CD8-positive, alpha-beta memory T cell (primary cell): ENCODE measurements around the gene MSLN. TPM values are rescaled to one million over a fixed set of nuclear protein-coding genes. Genes with fewer than 3 reads are reported as not detected.
"Not testable (repeated sequence)": the region's sequence is repeated elsewhere in the genome, so short reads cannot be mapped to it uniquely, and the experiment has no call there.

Experiments
- CTCF ChIA-PET: fragments of 350-600 bp; sonication (Branson Sonifier 250); formaldehyde crosslinking; loops from one replicate; lab custom pipeline; 2021; ENCODE audit warnings: antibody characterized with exemption; lab: Charles Lee
- POLR2A ChIA-PET: fragments of 350-600 bp; sonication (Branson Sonifier 250); formaldehyde crosslinking; loops from one replicate; lab custom pipeline; 2021; ENCODE audit warnings: antibody characterized with exemption; lab: Charles Lee
- DNase-seq, 5 donors: peaks; one replicate each; pipeline versions ENCODE4 v3.0.0 to v3.0.0-alpha.2; 2020 to 2022; ENCODE audit warnings: mixed read lengths in 1 of 5
- H3K27ac ChIP-seq: one replicate; pipeline ENCODE4 v1.7.0; 2013; ENCODE audit warnings: low read depth, mild to moderate bottlenecking, low read length, moderate library complexity
- H3K27me3 ChIP-seq: 2 replicates; pipeline ENCODE4 v1.7.0; 2013; ENCODE audit warnings: low read length, mild to moderate bottlenecking; ENCODE audit not compliant: insufficient read depth, poor library complexity, severe bottlenecking
- H3K36me3 ChIP-seq: 2 replicates; pipeline ENCODE4 v1.7.0; 2013; ENCODE audit warnings: mild to moderate bottlenecking, low read length, moderate library complexity; ENCODE audit not compliant: insufficient read depth
- H3K4me1 ChIP-seq: 2 replicates; pipeline ENCODE4 v1.7.0; 2013; ENCODE audit warnings: mild to moderate bottlenecking, low read length, moderate library complexity; ENCODE audit not compliant: insufficient read depth
- H3K4me3 ChIP-seq: 2 replicates; pipeline ENCODE4 v1.7.0; 2013; ENCODE audit warnings: mild to moderate bottlenecking, low read length
- H3K9me3 ChIP-seq: 2 replicates; pipeline ENCODE4 v1.7.0; 2013; ENCODE audit warnings: mild to moderate bottlenecking, low read length
- H3K27ac Mint-ChIP-seq, 8 donors: one replicate each; pipeline ENCODE4 v1.8.0; 2020 to 2021; ENCODE audit warnings: mixed read lengths in 8 of 8, mild to moderate bottlenecking in 6 of 8, inconsistent platforms in 3 of 8, moderate library complexity in 3 of 8
- H3K27me3 Mint-ChIP-seq, 2 donors: one replicate each; pipeline ENCODE4 v1.8.0; 2020 to 2021; ENCODE audit warnings: mixed read lengths in 2 of 2, mild to moderate bottlenecking in 1 of 2, moderate library complexity in 1 of 2
- H3K36me3 Mint-ChIP-seq, 3 donors: one replicate each; pipeline ENCODE4 v1.8.0; 2020 to 2021; ENCODE audit warnings: mixed read lengths in 3 of 3, inconsistent platforms in 1 of 3, mild to moderate bottlenecking in 1 of 3
- H3K4me1 Mint-ChIP-seq, 3 donors: one replicate each; pipeline ENCODE4 v1.8.0; 2020 to 2021; ENCODE audit warnings: mixed read lengths in 3 of 3, inconsistent platforms in 1 of 3, mild to moderate bottlenecking in 1 of 3
- H3K4me3 Mint-ChIP-seq, 7 donors: one replicate each; pipeline ENCODE4 v1.8.0; 2020 to 2021; ENCODE audit warnings: mixed read lengths in 7 of 7, mild to moderate bottlenecking in 6 of 7, moderate library complexity in 4 of 7, inconsistent platforms in 2 of 7
- H3K9me3 Mint-ChIP-seq, 5 donors: one replicate each; pipeline ENCODE4 v1.8.0; 2020 to 2022; ENCODE audit warnings: mixed read lengths in 5 of 5, mild to moderate bottlenecking in 3 of 5, moderate library complexity in 2 of 5, inconsistent platforms in 1 of 5
- polyA plus RNA-seq: library from polyadenylated mRNA; unstranded; fragments of 300-500 nt; fragmentation: Illumina TruSeq; gene quantifications from one replicate; pipeline ENCODE4 v1.2.3, GENCODE V29; 2021
- total RNA-seq, 2 experiments: library from RNA; stranded (reverse); gene quantifications; one replicate each; pipeline ENCODE4 v1.2.3, GENCODE V29; 2021

Gene MSLN
- total and polyA plus RNA-seq, 3 experiments from 2014 or later: not detected

- Mint-ChIP-seq H3K27me3 (peaks cover 0 to 2% of the 10 kb centered on the region in 2 donors), H3K4me1 (no peaks in the 10 kb centered on the region), H3K27ac (no peak overlapping the region), H3K36me3 (no peaks in the 10 kb centered on the region), H3K9me3 (no peaks in the 10 kb centered on the region), H3K4me3 (no peak overlapping the region)
- no peaks in the 10 kb centered on the region for H3K36me3 ChIP-seq
- no peak overlapping the region for H3K27ac ChIP-seq
- no peak for DNase-seq
- ChIA-PET CTCF (no interaction called here), POLR2A (no interaction called here)
- H3K9me3 ChIP-seq: no peaks in the 10 kb centered on the region
- H3K4me1 ChIP-seq: no peaks in the 10 kb centered on the region
- H3K27me3 ChIP-seq: no peaks in the 10 kb centered on the region
- no peak overlapping the region for H3K4me3 ChIP-seq
These were observed 12.4 kb upstream of the MSLN start for GRCh38 chr16:747978-748746.

- H3K27ac ChIP-seq: no peak overlapping the region
- H3K4me1 ChIP-seq: no peaks in the 10 kb centered on the region
- no peak overlapping the region for H3K4me3 ChIP-seq
- H3K9me3 Mint-ChIP-seq: no peaks in the 10 kb centered on the region
- peaks cover 0 to 3% of the 10 kb centered on the region in 2 donors for H3K27me3 Mint-ChIP-seq
- H3K4me1 Mint-ChIP-seq: no peaks in the 10 kb centered on the region
- H3K36me3 Mint-ChIP-seq: no peaks in the 10 kb centered on the region
- no peaks in the 10 kb centered on the region for H3K27me3 ChIP-seq
- ChIA-PET CTCF (interaction anchor here (0.7 to 2.0 kb wide), 2 partner anchors 8 to 37 kb away, joined by 3 to 7 read pairs; partner anchors contain the start of gene CIAO3), POLR2A (no interaction called here)
- no peak for DNase-seq
- H3K4me3 Mint-ChIP-seq: no peak overlapping the region
- H3K9me3 ChIP-seq: no peaks in the 10 kb centered on the region
- no peak overlapping the region for H3K27ac Mint-ChIP-seq
- no peaks in the 10 kb centered on the region for H3K36me3 ChIP-seq
These were observed 11.5 kb upstream of the MSLN start for GRCh38 chr16:749010-749409.

GRCh38 chr16:750485-750884 lies 10.0 kb upstream of the MSLN start:
- no peak overlapping the region for H3K27ac Mint-ChIP-seq
- no peaks in the 10 kb centered on the region for H3K9me3 Mint-ChIP-seq
- peaks cover 0 to 3% of the 10 kb centered on the region in 2 donors for H3K27me3 Mint-ChIP-seq
- ChIA-PET CTCF (interaction anchor here (1.8 to 2.0 kb wide), 2 partner anchors 9 to 35 kb away, joined by 5 to 7 read pairs; partner anchors contain the start of gene CIAO3), POLR2A (no interaction called here)
- Histone ChIP-seq H3K4me3 (no peak overlapping the region), H3K9me3 (no peaks in the 10 kb centered on the region), H3K36me3 (no peaks in the 10 kb centered on the region), H3K27me3 (no peaks in the 10 kb centered on the region), H3K4me1 (no peaks in the 10 kb centered on the region), H3K27ac (no peak overlapping the region)
- no peak for DNase-seq
- H3K4me3 Mint-ChIP-seq: no peak overlapping the region
- peaks cover 0 to 3% (median 2%) of the 10 kb centered on the region in 3 donors for H3K4me1 Mint-ChIP-seq
- no peaks in the 10 kb centered on the region for H3K36me3 Mint-ChIP-seq

GRCh38 chr16:751152-752006 lies 9.2 kb upstream of the MSLN start:
- DNase-seq: no peak
- CTCF ChIA-PET: interaction anchor here (1.3 to 1.8 kb wide), 2 partner anchors 26 to 34 kb away, joined by 3 to 5 read pairs; no protein-coding TSS in a partner anchor
- Mint-ChIP-seq H3K4me3 (no peak overlapping the region), H3K27me3 (peaks cover 0 to 3% of the 10 kb centered on the region in 2 donors), H3K4me1 (peaks cover 0 to 3% (median 2%) of the 10 kb centered on the region in 3 donors), H3K27ac (no peak overlapping the region), H3K9me3 (peaks cover 0 to under 1% (median 0%) of the 10 kb centered on the region in 5 donors), H3K36me3 (no peaks in the 10 kb centered on the region)
- POLR2A ChIA-PET: no interaction called here
- Histone ChIP-seq H3K9me3 (no peaks in the 10 kb centered on the region), H3K4me1 (no peaks in the 10 kb centered on the region), H3K27me3 (no peaks in the 10 kb centered on the region), H3K27ac (no peak overlapping the region), H3K36me3 (no peaks in the 10 kb centered on the region), H3K4me3 (no peak overlapping the region)

GRCh38 chr16:752007-752312 lies 8.6 kb upstream of the MSLN start:
- no peaks in the 10 kb centered on the region for H3K9me3 ChIP-seq
- Mint-ChIP-seq H3K4me3 (no peak overlapping the region), H3K27me3 (peaks cover 0 to 4% of the 10 kb centered on the region in 2 donors), H3K36me3 (no peaks in the 10 kb centered on the region), H3K9me3 (peaks cover 0 to 3% (median 0%) of the 10 kb centered on the region in 5 donors), H3K27ac (no peak overlapping the region), H3K4me1 (peaks cover 0 to 3% (median 2%) of the 10 kb centered on the region in 3 donors)
- DNase-seq: no peak
- H3K36me3 ChIP-seq: no peaks in the 10 kb centered on the region
- H3K27me3 ChIP-seq: no peaks in the 10 kb centered on the region
- ChIA-PET POLR2A (interaction anchor here (0.6 kb wide), 1 partner anchor 1130 kb away, joined by 3 read pairs; no protein-coding TSS in a partner anchor), CTCF (interaction anchor here (1.3 to 1.8 kb wide), 2 partner anchors 25 to 34 kb away, joined by 3 to 5 read pairs; no protein-coding TSS in a partner anchor)
- H3K4me1 ChIP-seq: no peaks in the 10 kb centered on the region
- H3K27ac ChIP-seq: no peak overlapping the region
- H3K4me3 ChIP-seq: no peak overlapping the region

- DNase-seq, H3K9me3 ChIP-seq, H3K9me3 Mint-ChIP-seq, H3K27ac ChIP-seq, CTCF ChIA-PET, H3K4me3 ChIP-seq, H3K27ac Mint-ChIP-seq, H3K27me3 Mint-ChIP-seq, H3K4me3 Mint-ChIP-seq, POLR2A ChIA-PET, H3K36me3 ChIP-seq, H3K4me1 ChIP-seq, H3K36me3 Mint-ChIP-seq, H3K4me1 Mint-ChIP-seq, H3K27me3 ChIP-seq: not testable (repeated sequence)
These were observed 6.4 kb upstream of the MSLN start for GRCh38 chr16:754121-754607.

GRCh38 chr16:754656-755055 lies 5.9 kb upstream of the MSLN start:
- CTCF ChIA-PET: no interaction called here
- H3K27me3 Mint-ChIP-seq: peaks cover 6 to 7% of the 10 kb centered on the region in 2 donors

More at GRCh38 chr16:754656-755055, 5.9 kb upstream of the MSLN start:
- H3K9me3 ChIP-seq: no peaks in the 10 kb centered on the region
- peaks cover 0 to 3% (median 0%) of the 10 kb centered on the region in 5 donors for H3K9me3 Mint-ChIP-seq
- H3K36me3 Mint-ChIP-seq: peaks cover 0 to 2% (median 0%) of the 10 kb centered on the region in 3 donors
- no peaks in the 10 kb centered on the region for H3K4me1 ChIP-seq
- H3K4me3 ChIP-seq: no peak overlapping the region
- H3K4me3 Mint-ChIP-seq: no peak overlapping the region
- H3K27ac ChIP-seq: no peak overlapping the region
- DNase-seq: no peak
- H3K36me3 ChIP-seq: no peaks in the 10 kb centered on the region
- H3K27ac Mint-ChIP-seq: no peak overlapping the region
- H3K4me1 Mint-ChIP-seq: peaks cover 0 to 3% (median 2%) of the 10 kb centered on the region in 3 donors
- POLR2A ChIA-PET: no interaction called here
- H3K27me3 ChIP-seq: no peaks in the 10 kb centered on the region
